ENCODE results near the gene GPR37. TPM values are rescaled to one million over a fixed set of nuclear protein-coding genes. Genes with fewer than 3 reads are reported as not detected.

Gene GPR37, protein sequence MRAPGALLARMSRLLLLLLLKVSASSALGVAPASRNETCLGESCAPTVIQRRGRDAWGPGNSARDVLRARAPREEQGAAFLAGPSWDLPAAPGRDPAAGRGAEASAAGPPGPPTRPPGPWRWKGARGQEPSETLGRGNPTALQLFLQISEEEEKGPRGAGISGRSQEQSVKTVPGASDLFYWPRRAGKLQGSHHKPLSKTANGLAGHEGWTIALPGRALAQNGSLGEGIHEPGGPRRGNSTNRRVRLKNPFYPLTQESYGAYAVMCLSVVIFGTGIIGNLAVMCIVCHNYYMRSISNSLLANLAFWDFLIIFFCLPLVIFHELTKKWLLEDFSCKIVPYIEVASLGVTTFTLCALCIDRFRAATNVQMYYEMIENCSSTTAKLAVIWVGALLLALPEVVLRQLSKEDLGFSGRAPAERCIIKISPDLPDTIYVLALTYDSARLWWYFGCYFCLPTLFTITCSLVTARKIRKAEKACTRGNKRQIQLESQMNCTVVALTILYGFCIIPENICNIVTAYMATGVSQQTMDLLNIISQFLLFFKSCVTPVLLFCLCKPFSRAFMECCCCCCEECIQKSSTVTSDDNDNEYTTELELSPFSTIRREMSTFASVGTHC
- total RNA-seq (2021): 1.6 and 1.8 TPM in 2 replicates
- long read RNA-seq: 0 reads

DNA sequence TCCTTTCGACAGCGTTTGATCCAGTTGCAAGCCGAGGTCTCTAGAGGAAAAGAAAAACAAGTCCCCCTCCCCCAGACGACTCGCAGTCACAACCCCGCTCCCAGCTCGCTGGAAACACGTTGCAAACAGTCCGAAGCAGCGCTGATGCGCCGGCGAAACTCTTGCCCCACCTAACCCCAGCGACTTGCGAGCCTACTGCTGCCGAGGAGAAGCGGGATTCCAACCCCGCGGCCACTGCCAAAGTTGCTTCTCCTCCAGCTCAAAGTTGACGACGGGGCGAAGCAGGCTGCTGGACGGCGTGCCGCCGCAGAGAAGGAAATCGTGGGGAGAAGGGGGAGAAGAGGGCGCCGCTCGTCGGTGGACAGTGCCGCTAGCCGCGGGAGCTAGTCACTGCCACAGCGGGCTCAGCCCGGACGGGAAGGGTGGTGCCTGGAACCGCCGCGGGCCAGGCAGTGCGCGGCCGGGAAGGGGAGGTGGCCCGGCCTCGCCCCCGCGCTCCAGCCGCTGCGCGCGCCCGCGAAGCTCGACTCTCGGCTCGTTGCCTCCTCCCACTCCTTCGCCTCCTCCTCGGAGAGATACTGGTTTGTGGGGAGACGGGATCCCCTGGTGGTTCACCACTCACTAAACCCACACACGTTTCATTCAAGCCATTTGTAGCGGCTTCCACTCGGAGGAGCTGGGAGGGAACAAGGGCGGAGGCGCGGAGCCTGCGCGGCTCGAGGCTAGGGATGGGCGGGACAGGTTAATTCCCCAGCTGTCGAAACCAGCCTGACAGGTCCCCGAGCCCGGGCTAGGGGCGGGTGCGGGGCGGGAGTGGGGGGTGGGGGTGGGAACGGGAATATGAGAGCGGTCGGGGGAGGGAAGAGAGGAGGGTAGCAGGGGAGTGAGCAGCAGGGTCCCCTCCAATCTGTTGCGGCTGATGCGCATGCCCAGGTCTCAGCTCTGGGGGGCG is at the start of gene GPR37:
GPR37 (minus strand) TSS at position 392 of the 952 bp plus-strand sequence. CDS start 816 bp downstream, outside the sequence.
- Histone ChIP-seq H4K20me1 (ENCODE audit: control insufficient read depth, insufficient read depth, insufficient read length) (no peaks in the 10 kb centered on the region), H4K91ac (ENCODE audit: insufficient read length, low read depth, low read length) (no peak within 1 kb of the TSS), H3K23me2 (ENCODE audit: insufficient read length, low read depth, low read length, poor library complexity, severe bottlenecking) (peaks cover 23% of the 10 kb centered on the region), H4K5ac (ENCODE audit: insufficient read length, low read depth, low read length) (no peak within 1 kb of the TSS), H3K79me2 (ENCODE audit: insufficient read depth, low read length) (no peaks in the 10 kb centered on the region), H2AFZ (ENCODE audit: low read length) (no peak within 1 kb of the TSS), H3T11ph (ENCODE audit: low read length) (no peak within 1 kb of the TSS), H3K27me3 (ENCODE audit: insufficient read depth, low read length) (peaks cover 5% of the 10 kb centered on the region; the same call in 1 of the 2 replicates), H2BK5ac (ENCODE audit: insufficient read length, low read length) (no peak within 1 kb of the TSS), H3K56ac (ENCODE audit: insufficient read length, low read depth, low read length) (no peak within 1 kb of the TSS), H3K9me3 (ENCODE audit: control insufficient read depth, low read depth, low read length) (no peaks in the 10 kb centered on the region), H3K9ac (ENCODE audit: extremely low read depth, insufficient read length, low read length) (peak within 1 kb of the TSS; percentile 34), H3K79me1 (ENCODE audit: insufficient read depth, low read depth, low read length, poor library complexity, severe bottlenecking) (no peaks in the 10 kb centered on the region), H2AK5ac (ENCODE audit: insufficient read length, low read length) (no peak within 1 kb of the TSS), H2BK15ac (ENCODE audit: low read depth, low read length) (no peak within 1 kb of the TSS), H3K23ac (ENCODE audit: insufficient read length, low read depth, low read length) (no peak within 1 kb of the TSS), H3K4me2 (ENCODE audit: insufficient read depth, insufficient read length, low read length) (peak within 1 kb of the TSS; percentile 72), H3K27ac (ENCODE audit: insufficient read length, low read depth, low read length) (no peak within 1 kb of the TSS), H3K18ac (ENCODE audit: insufficient read length, low read depth, low read length) (no peak within 1 kb of the TSS), H2BK120ac (ENCODE audit: low read depth, low read length, poor library complexity, severe bottlenecking) (no peak within 1 kb of the TSS), H2BK12ac (ENCODE audit: insufficient read length, low read depth, low read length) (no peak within 1 kb of the TSS), H2BK20ac (ENCODE audit: low read depth, low read length, poor library complexity, severe bottlenecking) (no peak within 1 kb of the TSS), H4K8ac (replicated peaks; ENCODE audit: insufficient read length, low read depth, low read length) (no peak within 1 kb of the TSS), H3K4ac (ENCODE audit: low read depth, low read length) (no peak within 1 kb of the TSS), H3K4me1 (ENCODE audit: insufficient read depth, low read length) (no peaks in the 10 kb centered on the region), H3K14ac (ENCODE audit: insufficient read depth, low read length) (peak within 1 kb of the TSS; percentile 52; the same call in 1 of the 2 replicates)
- Mint-ChIP-seq H3K9me3 (peaks cover 0 to 3% of the 10 kb centered on the region in 2 experiments; a peak in 2 of 5 replicates), H3K36me3 (ENCODE audit: insufficient read depth in 1 of 3, low read depth in 3 of 3) (peaks cover 0 to 3% (median 0%) of the 10 kb centered on the region in 3 experiments; a peak in 1 of 7 replicates), H3K4me1 (peaks cover 21 to 26% of the 10 kb centered on the region in 2 experiments), H3K4me3 (peak within 1 kb of the TSS; percentile 82 to 90), H3K27ac (peak within 1 kb of the TSS in 2 of 3 experiments; percentile 62 to 89; a peak in 2 of 7 replicates), H3K27me3 (ENCODE audit: low read depth) (peaks cover 33% of the 10 kb centered on the region)
- DNase-seq: peak; percentile 95
- TF ChIP-seq, protein P1, sequence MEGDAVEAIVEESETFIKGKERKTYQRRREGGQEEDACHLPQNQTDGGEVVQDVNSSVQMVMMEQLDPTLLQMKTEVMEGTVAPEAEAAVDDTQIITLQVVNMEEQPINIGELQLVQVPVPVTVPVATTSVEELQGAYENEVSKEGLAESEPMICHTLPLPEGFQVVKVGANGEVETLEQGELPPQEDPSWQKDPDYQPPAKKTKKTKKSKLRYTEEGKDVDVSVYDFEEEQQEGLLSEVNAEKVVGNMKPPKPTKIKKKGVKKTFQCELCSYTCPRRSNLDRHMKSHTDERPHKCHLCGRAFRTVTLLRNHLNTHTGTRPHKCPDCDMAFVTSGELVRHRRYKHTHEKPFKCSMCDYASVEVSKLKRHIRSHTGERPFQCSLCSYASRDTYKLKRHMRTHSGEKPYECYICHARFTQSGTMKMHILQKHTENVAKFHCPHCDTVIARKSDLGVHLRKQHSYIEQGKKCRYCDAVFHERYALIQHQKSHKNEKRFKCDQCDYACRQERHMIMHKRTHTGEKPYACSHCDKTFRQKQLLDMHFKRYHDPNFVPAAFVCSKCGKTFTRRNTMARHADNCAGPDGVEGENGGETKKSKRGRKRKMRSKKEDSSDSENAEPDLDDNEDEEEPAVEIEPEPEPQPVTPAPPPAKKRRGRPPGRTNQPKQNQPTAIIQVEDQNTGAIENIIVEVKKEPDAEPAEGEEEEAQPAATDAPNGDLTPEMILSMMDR (conservative IDR thresholded peaks at IDR 0.05): 0 out of 3 replicates have a peak, but pooled peaks have one; percentile 17
- WGBS (ENCODE audit: extremely low coverage, insufficient read length, low lambda C conversion rate): no CpG with 5 or more reads among the region's 81 CpGs

All from H9 (cell line).